Middle frontal gyrus (tissue), 1 donor: ENCODE results near the gene AIF1.

Source experiments
- DNase-seq: peaks from one replicate; pipeline ENCODE4 v3.0.0-alpha.2; 2015; ENCODE audit warnings: low spot score; ENCODE audit errors: extremely low spot score

Gene AIF1

DNA sequence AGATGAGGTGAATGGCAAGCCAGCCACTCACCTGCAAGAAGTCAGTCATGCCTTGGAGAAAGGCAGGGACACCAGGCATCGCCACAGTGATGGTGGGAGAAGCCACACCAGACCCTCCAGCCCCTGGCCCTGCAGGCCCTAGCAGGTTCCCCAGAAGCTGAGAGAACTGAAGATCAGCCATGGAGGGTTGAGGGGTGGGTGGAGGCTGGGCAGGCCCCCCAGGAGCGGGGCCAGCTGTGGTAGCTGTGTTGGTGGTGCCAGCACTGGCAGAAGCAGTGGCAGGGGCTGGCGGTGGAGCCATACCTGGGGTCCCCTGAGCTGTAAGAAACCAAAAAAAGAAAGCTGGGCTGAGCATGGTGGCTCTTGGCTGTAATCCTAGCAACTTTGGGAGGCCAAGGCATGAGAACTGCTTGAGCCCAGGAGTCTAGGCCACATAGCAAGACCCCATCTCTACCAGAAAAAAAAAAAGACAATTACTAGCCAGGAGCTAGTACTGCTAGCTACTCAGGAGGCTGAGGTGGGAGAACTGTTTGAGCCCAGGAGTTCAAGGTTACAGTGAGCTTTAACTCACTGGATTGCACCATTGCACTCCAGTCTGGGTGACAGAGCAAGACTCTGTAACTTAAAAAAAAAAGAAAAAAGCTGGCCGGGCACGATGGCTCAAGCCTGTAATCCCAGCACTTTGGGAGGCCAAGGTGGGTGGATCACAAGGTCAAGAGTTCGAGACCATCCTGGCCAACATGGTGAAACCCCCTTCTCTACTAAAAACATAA lies 27.9 kb downstream of the AIF1 start:
- no peak for DNase-seq

DNA sequence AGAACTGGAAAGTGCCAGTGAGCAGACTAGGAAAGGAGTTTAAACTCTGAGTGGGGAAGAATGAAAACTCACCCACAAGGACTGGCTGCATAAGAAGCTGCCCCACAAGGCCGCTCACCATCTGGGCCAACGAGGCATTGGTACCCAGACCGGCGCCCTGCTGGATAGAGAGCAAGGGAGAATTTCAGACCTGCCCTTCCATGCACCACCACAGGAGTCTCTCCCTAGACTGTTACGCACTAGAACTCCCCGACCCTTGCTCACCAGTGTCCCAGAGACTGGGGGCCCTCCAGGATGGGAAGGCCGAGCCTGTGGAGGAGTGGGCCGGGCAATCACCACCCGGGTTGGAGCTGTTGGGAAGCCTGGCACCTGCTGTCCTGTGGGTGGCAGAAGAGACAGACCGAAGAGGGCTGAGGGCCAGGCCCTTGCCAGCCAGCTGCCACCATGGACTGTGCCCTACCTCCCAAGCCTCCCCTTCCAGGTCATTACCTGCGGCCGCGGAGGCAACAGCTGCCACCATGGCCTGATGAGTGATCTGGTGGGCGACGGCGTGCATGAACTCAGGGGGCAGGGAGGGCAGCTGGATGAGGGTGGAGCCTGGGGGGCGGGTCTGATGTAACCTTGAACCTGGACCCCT lies 28.9 kb downstream of the AIF1 start:
- no peak for DNase-seq

DNA sequence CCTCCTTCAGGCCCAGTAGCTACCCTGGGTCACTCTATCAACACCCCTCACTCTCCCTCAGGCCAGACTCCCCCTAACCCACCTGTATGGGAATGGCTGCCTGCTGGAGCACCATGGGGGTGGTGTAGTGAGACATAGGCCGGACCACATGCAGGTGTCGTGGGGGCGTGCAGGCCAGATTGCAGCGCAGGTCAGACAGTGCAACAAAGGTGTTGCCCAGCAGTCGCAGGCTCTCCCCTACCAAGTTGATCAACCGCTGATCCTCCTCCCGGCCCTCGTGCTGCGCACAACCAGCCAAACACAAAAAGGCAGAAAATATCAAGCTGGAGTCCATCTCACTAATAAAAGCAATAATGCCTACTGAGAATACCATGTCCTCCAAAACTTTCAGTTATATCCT lies 30.3 kb downstream of the AIF1 start:
- no peak for DNase-seq

DNA sequence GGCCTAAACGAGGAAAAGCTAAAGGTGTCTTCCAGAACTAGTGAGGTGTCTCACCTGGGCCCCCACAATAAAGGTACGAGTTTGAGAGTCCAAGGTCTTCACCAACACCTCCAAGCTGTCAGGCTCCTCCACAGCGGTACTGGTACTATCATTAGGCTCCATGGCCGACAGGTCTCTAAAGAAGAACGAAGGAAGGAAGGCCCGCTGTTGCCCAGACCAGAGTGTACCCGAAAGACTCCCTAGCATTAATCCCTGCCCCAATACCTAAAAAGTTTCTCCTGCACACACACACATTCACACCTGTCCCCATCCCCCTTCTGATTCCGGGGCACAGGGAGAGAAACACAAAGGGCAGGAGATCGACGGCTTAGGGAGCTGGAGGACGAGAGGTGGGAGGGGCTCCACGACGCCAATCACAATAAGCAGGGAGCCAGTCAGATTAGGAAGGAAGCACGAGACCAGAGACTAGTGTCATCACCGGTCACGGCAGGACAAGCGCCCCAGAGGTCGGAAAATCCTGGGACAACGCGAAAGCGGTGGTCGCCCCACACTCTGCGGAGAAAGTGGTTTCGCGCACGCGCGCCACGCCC lies 36.7 kb downstream of the AIF1 start:
- peak; percentile 6 for DNase-seq

DNA sequence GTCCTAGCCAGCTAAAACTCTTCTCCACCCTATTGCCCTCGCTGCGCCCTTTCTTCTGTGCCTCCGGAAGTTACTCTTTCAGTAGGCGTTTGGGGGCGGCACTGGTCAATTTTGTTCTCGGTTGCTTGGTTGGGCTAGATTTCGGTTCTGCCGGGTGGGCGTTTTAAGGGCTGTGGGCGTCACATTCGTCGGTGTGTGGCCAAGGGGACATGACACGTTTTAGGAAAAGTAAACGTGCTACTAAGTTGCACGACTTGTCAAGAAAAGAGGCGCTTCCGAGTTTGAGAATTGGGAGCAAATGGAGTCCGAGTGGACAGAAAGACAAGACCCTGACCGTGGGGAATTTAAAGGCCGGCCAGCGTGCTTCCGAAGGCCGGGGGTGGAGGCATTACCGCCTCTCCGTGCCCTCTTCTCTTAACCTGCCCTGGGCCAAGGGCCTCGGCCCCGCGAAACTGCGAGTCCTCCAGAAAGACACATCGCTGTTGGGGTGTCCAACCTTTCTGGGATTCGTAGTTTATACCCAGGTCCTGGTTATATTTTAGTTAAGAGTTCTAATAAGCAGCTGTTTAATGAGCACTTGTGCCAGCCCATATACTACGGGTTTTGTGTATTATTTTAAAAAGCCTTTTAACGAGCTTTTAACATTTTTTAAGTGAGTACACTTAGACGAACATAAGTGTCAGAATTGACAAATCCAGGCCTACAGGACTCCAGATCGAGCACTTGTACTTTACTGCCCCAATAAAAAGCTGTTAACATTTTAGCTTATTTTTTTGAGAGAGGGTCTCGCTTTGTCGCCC lies 38.1 kb downstream of the AIF1 start:
- peak; percentile 81 for DNase-seq

DNA sequence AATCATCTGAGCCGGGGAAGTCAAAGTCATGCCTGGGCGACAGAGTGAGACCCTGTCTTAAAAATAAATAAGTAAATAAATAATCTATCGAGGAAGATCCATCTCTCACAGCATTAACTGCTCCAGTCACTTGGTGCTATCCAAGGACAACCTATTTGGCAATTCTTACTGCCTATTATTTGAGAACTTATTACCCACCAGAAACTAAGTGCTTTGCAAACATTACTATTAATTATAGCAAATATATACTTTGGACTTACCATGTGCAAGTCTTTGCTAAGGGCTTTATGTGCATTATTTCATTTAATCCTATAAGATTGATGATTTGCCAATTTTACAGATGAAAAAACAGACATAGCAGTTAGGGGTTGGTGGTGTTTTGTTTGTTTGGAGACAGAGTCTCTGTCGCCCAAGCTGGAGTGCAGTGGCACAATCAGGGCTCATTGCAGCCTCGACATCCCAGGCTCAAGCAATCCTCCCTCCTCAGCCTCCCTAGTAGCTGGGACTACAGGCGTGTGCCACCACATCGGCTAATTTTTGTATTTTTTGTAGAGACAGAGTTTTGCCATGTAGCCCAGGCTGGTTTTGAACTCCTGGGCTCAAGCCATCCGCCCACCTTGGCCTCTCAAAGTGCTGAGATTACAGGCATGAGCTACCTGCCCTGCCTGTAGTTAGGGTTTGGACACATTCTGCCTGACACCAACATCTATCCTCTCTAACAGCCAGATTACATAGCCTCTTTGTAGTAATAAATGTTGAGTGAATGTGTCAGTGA lies 39.7 kb downstream of the AIF1 start:
- DNase-seq = no peak

DNA sequence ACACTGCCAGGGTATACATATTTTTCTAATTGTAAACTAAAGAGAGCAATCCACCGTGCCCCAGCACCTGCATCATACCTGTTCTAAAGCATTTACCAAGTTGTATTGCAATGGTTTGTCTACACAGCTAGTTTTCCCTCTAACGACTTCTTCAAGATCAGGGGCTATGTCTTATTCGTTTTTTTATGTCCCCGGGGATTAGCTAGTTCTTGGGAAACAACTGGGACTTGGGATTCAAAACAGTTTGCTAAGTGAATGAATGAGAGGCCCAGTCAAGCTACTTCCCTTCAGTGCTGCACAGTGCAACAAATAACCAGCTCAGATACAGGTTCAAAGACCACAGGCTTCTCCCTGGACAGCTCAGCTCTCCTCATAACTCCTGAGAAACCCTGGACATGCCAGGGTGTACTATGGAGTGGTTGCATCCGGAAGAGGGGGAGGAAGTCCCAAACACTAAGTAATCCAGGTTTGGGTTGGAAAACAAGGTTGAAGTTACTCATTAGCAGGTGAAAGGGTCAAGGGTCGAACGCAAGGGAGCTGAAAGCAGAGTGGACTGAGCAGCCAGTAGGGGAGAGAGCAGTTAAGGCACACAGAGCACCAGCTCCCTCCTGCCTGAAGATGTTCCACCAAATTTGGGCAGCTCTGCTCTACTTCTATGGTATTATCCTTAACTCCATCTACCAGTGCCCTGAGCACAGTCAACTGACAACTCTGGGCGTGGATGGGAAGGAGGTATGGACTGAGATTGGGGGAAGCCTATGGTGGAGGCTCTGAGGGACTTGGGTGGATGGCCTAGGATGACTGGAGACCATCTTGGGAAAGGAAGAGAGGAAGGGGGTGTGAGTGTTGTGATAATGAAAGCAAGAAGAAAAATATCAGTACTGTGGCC lies 40.6 kb downstream of the AIF1 start, which contains the start of gene APOM:
APOM (plus strand) TSS at position 546 of the 889 bp plus-strand sequence; CDS start at position 619, 73 bp downstream.
- DNase-seq = no peak

DNA sequence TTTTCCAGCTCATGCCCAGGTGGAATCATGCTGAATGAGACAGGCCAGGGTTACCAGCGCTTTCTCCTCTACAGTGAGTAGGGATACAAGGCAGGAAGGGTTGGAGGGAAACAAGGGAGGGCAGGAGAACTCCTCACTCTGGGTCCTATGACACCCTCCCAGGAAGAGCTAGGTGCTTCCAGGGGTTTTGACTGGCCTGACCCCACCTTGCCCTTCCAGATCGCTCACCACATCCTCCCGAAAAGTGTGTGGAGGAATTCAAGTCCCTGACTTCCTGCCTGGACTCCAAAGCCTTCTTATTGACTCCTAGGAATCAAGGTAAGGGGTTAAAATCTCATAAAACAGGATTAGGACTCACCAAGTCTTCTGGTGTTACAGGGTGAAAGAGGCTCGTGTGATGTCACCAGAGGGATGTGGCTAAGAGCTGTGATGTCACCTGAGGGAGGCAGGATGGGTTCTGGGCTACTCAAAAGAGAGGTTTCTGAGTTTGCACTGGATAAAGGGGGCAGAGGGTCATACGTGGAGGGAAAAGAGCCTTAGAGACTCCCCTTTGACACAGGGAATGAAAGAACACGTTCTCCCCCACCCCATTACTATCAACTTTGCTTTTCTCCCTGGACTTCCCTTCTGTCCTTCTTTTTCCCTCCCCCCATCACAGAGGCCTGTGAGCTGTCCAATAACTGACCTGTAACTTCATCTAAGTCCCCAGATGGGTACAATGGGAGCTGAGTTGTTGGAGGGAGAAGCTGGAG lies 42.5 kb downstream of the AIF1 start:
- no peak for DNase-seq

DNA sequence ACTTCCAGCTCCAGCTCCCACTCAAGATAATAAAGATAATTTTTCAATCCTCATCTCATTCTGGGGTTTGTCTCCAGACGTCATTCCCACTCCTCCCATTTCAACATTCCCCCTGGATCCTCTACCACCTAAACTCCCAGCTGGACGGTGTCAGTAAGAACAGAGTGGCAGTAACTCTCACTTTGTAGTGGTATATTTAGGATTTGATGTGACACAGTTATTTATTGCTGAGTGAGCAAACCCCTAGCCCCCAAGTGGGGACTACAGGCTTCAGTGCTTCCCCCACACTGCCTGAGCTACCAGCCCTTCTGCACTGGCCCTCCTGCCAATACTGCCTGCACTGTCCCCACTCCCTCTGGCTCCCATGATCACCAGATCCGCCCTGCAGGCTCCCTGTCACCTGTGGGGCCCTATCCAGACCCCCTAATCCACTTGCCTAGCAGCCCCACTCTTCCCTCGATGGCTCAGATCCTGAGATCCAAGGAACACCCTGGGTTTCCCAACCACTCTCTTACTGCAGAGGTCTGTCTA lies 43.2 kb downstream of the AIF1 start:
- no peak for DNase-seq

DNA sequence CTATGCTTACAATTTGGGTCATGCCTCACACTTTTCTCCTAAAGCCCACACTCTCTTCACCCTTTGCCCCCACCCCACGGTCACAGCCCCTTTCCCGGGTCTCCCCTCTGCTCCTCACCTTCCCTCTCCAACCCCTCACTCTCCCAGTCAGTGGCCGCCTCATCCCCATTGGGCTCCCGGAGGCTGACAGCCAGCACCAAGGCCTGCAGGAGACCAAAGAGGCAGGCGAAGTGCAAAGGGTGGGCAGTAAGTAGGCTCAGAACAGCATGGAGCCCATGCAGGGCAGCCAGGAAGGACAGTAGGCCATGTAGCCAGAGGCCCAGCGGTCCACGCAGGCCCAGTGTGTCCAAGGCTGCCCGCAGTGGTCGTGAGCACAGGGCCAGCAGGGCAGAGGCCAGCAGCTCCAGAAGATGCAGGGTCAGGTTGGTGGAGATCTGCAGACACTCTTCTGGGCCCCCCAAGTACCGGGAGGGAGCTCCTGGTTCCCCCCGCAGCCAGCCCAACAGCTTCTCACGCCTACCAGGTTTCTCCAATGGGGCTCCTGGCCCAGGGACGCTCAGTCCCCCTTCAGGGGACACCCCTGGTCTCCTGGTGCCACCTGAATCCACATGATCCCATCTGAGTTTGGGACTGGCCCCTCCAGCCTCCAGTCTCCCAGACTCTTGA lies 44.1 kb downstream of the AIF1 start:
- DNase-seq = no peak

DNA sequence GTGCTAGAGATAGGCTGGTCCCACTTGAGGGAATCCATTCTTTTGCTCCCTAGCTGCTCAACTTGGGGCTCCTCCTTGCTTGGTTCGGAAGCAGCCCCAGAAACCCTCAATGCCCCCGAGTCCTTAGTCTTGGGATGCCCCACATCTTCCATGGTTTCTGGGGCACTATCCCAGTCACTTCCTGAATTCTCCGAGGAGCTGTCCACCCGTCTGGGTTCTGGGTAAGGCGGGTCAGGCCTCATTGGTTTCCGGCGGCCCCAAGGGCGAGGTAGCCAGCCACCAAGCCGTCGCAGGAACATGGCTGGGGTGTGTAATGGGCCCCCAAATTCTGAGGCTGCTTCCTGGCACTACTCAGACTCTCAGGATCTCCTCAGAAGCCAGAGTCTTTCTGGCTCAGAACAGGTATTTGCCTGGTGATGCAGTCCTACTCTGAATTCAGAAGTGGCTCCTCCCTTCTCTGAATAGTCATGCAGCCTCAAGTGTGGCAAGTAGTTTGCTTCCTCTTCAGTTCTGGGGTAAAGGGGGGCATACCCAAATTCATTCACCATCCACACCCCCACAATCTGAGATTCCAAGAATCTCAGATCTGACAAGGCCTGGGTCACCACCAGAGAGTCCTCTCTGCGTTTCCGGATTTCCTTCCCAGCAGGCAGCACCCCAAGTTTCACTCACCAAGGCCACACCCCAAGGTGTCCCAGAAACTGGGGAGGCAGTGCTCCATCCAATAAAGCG lies 44.8 kb downstream of the AIF1 start:
- DNase-seq = no peak

DNA sequence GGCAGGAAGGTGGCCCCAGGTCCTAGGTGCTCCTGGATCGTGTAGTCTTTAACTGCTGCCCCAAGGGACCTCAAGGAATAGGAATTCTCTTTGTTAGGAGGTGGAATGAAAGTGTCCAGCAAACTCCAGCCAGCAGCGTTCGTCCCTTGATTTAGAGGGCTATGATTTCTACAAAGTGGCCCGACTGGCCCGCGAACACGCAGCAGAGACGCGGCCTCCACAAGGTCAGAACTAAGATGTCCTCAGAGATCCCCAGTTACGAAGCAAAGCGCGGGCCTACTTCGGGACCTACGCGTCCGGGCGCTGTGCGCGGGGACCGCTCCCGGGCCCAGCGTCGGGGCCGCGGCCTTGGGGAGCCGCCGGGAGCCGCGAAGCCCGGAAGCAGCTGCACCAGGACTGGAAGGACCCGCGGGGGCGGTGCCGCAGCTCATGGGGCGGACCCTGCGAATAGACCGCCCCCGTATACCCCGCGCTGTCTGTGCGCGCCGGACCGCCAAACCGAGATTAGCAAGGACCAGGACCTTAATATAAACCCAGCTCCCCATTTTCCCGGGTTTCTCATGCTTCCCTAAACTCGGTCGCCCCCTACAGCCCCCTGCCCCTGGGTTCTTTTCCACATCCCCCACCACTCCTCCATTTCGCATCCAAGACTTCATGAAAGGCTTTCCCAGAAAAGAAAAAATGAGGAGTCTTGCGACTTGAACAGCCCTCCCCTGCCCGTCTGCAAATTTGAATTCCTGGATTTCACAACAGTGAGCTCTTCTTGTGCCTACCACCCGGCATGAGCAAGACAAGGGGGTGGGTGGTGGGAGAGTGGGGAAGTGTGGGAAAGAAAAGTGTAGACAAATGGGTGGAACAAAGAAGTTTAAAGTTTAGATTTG lies 45.6 kb downstream of the AIF1 start, which contains the start of gene C6orf47:
C6orf47 (minus strand) TSS at position 398 of the 881 bp plus-strand sequence. CDS start 831 bp downstream, outside the sequence.
- DNase-seq = peak; percentile 63

DNA sequence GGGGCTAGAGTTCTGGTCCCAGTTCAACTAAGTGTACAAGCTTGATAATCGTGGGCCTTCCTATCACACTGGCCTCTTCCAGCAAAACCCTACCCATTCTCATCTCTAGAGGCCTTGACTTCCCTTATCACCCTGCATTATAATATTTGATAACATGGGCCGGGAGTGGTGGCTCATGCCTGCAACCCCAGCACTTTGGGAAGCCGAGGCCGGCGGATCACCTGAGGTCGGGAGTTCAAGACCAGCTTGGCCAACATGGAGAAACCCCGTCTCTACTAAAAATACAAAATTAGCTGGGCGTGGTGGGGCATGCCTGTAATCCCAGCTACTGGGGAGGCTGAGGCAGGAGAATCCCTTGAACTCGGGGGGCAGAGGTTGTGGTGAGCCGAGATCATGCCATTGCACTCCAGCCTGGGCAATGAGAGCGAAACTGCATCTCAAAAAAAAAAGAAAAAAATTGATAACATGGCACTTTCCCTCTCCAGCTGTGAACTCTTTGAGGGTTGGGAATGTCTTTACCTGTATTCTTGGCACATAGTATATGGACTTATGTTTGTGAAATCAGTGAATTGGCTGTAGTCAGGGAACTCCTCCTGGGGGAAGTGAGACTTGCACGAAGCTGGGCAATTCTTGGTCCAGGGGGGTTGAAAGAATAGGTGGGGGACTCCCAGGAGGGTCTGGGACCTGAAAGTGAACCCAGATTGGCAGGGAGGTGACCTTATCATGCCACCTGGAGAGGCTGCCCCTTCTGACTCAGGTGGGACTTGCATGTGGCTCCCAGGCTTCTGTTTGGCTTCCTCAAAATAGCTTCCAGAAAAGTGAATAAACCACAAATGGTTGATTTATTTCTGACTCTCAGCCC lies 46.5 kb downstream of the AIF1 start:
- DNase-seq = no peak

DNA sequence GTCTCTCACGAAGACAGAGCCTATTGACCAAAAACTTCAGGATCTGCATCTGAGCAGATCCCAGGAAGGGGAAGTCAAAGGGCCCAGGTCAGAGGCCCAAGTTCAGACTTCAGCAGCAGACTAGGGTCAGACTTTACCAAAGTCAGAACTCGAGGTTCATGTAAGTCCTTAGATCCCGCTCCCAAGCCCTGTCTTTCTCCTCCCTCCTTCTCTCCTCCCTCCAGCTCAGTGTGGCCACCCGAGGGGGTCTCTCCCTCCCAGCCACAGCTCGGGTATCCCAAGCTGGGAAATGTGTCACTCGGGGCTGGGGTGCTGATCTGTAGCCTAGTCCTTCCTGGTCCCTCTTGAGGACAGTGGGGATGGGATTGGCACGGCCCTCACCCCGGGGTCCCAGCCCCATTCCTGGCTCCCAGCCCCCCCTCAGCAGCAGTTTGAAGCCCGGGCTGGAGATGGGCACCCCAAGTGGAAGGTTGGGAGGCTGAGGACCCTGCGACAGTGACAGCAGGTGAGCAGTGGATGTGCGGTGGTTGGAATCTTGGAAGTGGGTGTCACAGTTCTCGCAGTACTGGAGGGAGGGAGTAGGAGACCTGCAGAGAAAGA lies 47.2 kb downstream of the AIF1 start:
- no peak for DNase-seq
